Ovary (tissue), 9 donors: ENCODE data around the gene AQP11. TPM values are rescaled to one million over a fixed set of nuclear protein-coding genes. Genes with fewer than 3 reads are reported as not detected.
A peak's percentile ranks its signal among the peaks of the same experiment; 100 is the strongest.
"Not testable (repeated sequence)": the region's sequence is repeated elsewhere in the genome, so short reads cannot be mapped to it uniquely, and the experiment has no call there.

Experiments
- DNase-seq, 5 donors: peaks; one replicate each; pipeline ENCODE4 v3.0.0-alpha.2; 2019 to 2020
- H3K27ac ChIP-seq, 2 donors: fragments of 200-600 bp; one replicate each; pipeline versions ENCODE4 v1.5.1 to v1.8.0; 2019 to 2022
- H3K27me3 ChIP-seq: fragments of 200-600 bp; one replicate; pipeline ENCODE4 v1.8.0; 2022
- H3K36me3 ChIP-seq: fragments of 200-600 bp; sonication (generic); one replicate; pipeline ENCODE4 v1.5.1; 2019
- H3K4me1 ChIP-seq: one replicate; pipeline ENCODE4 v1.8.1; 2013; ENCODE audit warnings: mild to moderate bottlenecking, moderate library complexity; ENCODE audit not compliant: insufficient read depth
- H3K4me3 ChIP-seq: fragments of 200-600 bp; sonication (generic); one replicate; pipeline ENCODE4 v1.5.1; 2017
- H3K9me3 ChIP-seq, 2 donors: fragments of 200-600 bp in 1 of 2; sonication (generic) in 1 of 2; one replicate each; pipeline versions ENCODE4 v1.5.1 to v1.8.1; 2013 to 2019; ENCODE audit warnings: mild to moderate bottlenecking in 1 of 2, moderate library complexity in 1 of 2
- EP300 ChIP-seq: sonication (generic); formaldehyde crosslinking; IDR thresholded peaks from one replicate; pipeline ENCODE4 v1.6.1; 2017; ENCODE audit warnings: antibody characterized with exemption
- POLR2A ChIP-seq: fragments of 450-650 bp; IDR thresholded peaks from one replicate; pipeline ENCODE4 v1.6.1; 2017; ENCODE audit warnings: antibody characterized with exemption, mild to moderate bottlenecking, moderate library complexity
- WGBS, 3 donors: extraction: QIAGEN DNeasy Blood & Tissue Kit in 1 of 3; methylation state at CpG; one replicate each; pipeline versions ENCODE4 v1.1.5 to v1.1.7; 2013 to 2017; 5-methylcytosine and 5-hydroxymethylcytosine counted together
- intact Hi-C, 4 donors: fragments of 100-400 bp; cut with DNase I; formaldehyde crosslinking; loops; one replicate each; pipeline versions ENCODE4 v1.11.0 to v1.15.1; 2022 to 2023
- polyA plus RNA-seq, 2 donors: library from polyadenylated mRNA; stranded (reverse); fragments of 200-250 nt in 1 of 2; fragments of 350-450 nt in 1 of 2; fragmentation: Illumina TruSeq in 1 of 2; extraction: RNeasy Lipid Tissue Mini Kit (QIAGEN cat#74804) in 1 of 2; gene quantifications; one replicate each; pipeline ENCODE4 v1.2.3, GENCODE V29; 2013 to 2014
- total RNA-seq, 7 donors: library from RNA; depleted of rRNA in 2 of 7; stranded (reverse); fragments of >200 nt in 2 of 7; fragmentation: NEBNext Ultra II Directional in 3 of 7; extraction: Animal tissue kit (Norgen Biotek cat#: 25700) in 3 of 7; gene quantifications; one replicate each; pipeline versions ENCODE4 v1.1.0 to v1.2.4, GENCODE V29; 2016 to 2023
- TF ChIP-seq, protein P1 (sequence below), 3 donors: fragments of 450-650 bp in 2 of 3; fragments of 200-600 bp in 1 of 3; IDR thresholded peaks; one replicate each; pipeline versions ENCODE4 v1.5.1 to v1.8.0; 2016 to 2022; ENCODE audit warnings: antibody characterized with exemption in 3 of 3, mild to moderate bottlenecking in 1 of 3
- donor health status: DM: no; HTN: no; CAD: no; lungs with moderate emphysema.
- donor health status: DM: no; HTN: no; CAD: no.
- donor health status: Bipolar disorder and iron deficiency.
- donor health status: DM: yes; HTN: yes; CAD: no.
- donor health status: DM: no; HTN: no; CAD: no.
- donor health status: DM: yes; HTN: yes; CAD: no.

Gene AQP11
- total and polyA plus RNA-seq, 9 donors: 4.9 to 19.1 (median 10.3) TPM

- Histone ChIP-seq H3K4me1 (peaks cover 2% of the 10 kb centered on the region), H3K9me3 (no peaks in the 10 kb centered on the region), H3K27ac (peak overlapping the region; percentile 11 to 39), H3K4me3 (no peak overlapping the region), H3K36me3 (no peaks in the 10 kb centered on the region), H3K27me3 (no peaks in the 10 kb centered on the region)
- DNase-seq: peak in 2 of 5 donors; percentile 20 to 59
- intact Hi-C loops: loop anchor here in 1 of 4 donors (10.0 kb wide), 1 partner anchor 423 kb away; the partner anchor contains the start of gene MYO7A
- TF ChIP-seq EP300: no peak
- TF ChIP-seq POLR2A: no peak
- TF ChIP-seq, protein P1, sequence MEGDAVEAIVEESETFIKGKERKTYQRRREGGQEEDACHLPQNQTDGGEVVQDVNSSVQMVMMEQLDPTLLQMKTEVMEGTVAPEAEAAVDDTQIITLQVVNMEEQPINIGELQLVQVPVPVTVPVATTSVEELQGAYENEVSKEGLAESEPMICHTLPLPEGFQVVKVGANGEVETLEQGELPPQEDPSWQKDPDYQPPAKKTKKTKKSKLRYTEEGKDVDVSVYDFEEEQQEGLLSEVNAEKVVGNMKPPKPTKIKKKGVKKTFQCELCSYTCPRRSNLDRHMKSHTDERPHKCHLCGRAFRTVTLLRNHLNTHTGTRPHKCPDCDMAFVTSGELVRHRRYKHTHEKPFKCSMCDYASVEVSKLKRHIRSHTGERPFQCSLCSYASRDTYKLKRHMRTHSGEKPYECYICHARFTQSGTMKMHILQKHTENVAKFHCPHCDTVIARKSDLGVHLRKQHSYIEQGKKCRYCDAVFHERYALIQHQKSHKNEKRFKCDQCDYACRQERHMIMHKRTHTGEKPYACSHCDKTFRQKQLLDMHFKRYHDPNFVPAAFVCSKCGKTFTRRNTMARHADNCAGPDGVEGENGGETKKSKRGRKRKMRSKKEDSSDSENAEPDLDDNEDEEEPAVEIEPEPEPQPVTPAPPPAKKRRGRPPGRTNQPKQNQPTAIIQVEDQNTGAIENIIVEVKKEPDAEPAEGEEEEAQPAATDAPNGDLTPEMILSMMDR (IDR thresholded peaks at IDR 0.05): peak; percentile 65 to 75 (median 73)
- 20 to 21% (median 20%) methylated on average over 9 of the region's 9 CpGs for WGBS, 3 donors
Measured at GRCh38 chr11:77547863-77548551, 41.7 kb upstream of the AQP11 start.

DNA sequence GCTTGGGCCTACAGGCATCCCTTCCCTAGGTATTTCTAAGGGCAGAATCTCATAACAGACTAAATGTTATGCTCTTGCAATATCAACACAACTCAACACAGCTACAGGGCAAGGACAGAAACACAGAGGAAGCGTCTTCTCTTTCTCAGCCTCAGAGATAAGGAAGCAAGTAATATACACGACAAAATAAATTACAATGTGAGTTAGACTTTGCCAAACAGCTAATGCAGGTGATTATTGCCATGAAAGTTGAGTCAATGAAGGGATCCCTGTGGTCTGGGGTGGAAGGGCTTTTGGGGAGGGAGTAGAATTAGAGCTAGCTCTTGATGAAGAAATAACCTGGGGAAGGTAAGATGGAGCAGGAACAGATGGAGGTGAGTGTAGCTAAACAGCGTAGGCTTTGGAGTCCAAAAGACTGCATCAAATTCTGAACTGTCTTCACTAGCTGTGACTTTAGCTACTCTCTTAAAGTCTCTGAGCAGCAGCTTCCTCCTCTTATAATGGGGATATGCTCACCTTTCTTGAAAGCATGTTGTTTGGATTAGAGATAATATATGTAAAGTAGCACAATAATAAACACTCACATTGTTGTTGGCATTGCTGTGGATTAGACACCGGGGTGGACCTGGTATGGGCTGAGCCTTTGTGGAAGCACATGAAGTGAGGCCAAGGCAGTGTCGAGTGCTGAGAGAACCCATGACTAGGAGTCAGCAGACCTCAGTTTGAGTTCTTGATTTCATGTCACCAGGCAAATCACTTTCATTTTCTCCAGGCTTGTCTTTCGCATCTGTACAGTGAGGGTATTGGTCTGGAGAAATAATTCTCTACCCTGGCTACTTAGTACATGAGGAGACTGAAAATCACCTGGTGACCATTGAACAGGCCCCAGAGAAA is 41.0 kb upstream of the AQP11 start:
- Histone ChIP-seq H3K27me3 (no peaks in the 10 kb centered on the region), H3K36me3 (no peaks in the 10 kb centered on the region), H3K27ac (peak overlapping the region; percentile 11 to 39), H3K4me1 (peaks cover 2% of the 10 kb centered on the region), H3K4me3 (no peak overlapping the region), H3K9me3 (no peaks in the 10 kb centered on the region)
- intact Hi-C loops: loop anchor here in 1 of 4 donors (10.0 kb wide), 1 partner anchor 424 kb away; the partner anchor contains the start of gene MYO7A
- no peak for DNase-seq
- TF ChIP-seq POLR2A: no peak
- TF ChIP-seq, protein P1 (IDR thresholded peaks at IDR 0.05): no peak
- 56 to 62% (median 60%) methylated on average over 6 of the region's 6 CpGs for WGBS, 3 donors

DNA sequence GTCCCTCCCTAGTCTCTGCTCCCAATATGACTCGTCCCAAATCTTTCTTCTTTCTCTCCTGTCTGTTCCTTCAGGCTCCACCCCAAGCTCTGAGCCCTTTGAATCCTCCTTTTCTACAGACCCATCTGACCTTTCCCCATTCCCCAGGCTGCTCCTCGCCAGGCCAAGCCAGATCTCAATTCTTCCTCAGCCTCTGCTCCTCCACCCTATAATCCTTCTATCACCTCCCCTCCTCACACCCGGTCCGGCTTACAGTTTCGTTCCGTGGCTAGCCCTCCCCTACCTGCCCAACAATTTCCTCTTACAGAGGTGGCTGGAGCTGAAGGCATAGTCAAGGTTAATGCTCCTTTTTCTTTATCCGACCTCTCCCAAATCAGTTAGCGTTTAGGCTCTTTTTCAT is 38.3 kb upstream of the AQP11 start:
- DNase-seq, H3K4me3 ChIP-seq, H3K36me3 ChIP-seq, H3K27me3 ChIP-seq, H3K27ac ChIP-seq, H3K4me1 ChIP-seq, H3K9me3 ChIP-seq: not testable (repeated sequence)
- intact Hi-C loops: loop anchor here in 2 of 4 donors (5.0 to 10.0 kb wide), 4 partner anchors 63 to 427 kb away; partner anchors contain the start of gene MYO7A (in 1 of the 2)
- 92 to 93% (median 93%) methylated on average over 8 of the region's 8 CpGs for WGBS, 3 donors

- WGBS, 3 donors: 84 to 85% (median 85%) methylated on average over 5 of the region's 5 CpGs
- H3K36me3 ChIP-seq: no peaks in the 10 kb centered on the region
- H3K9me3 ChIP-seq: no peaks in the 10 kb centered on the region
- TF ChIP-seq POLR2A: no peak
- no peak for TF ChIP-seq EP300
- TF ChIP-seq, protein P1 (IDR thresholded peaks at IDR 0.05): no peak
- DNase-seq: no peak
- H3K27ac ChIP-seq: no peak overlapping the region
- H3K27me3 ChIP-seq: no peaks in the 10 kb centered on the region
- intact Hi-C loops: loop anchor here in 2 of 4 donors (10.0 kb wide), 3 partner anchors 57 to 433 kb away; partner anchors contain the start of gene MYO7A (in 1 of the 2)
- H3K4me1 ChIP-seq: no peaks in the 10 kb centered on the region
- H3K4me3 ChIP-seq: no peak overlapping the region
Measured at GRCh38 chr11:77557553-77557952, 32.2 kb upstream of the AQP11 start.
